SHP77 treated with DMSO at 0.1 percent for 48 hours (cell line): ENCODE measurements around the gene USH1G.
"Not testable (repeated sequence)": the region's sequence is repeated elsewhere in the genome, so short reads cannot be mapped to it uniquely, and the experiment has no call there.

Experiments
- DNase-seq: peaks from one replicate; lab custom pipeline; 2025; lab: John Stamatoyannopoulos, UW

USH1G gene

DNA sequence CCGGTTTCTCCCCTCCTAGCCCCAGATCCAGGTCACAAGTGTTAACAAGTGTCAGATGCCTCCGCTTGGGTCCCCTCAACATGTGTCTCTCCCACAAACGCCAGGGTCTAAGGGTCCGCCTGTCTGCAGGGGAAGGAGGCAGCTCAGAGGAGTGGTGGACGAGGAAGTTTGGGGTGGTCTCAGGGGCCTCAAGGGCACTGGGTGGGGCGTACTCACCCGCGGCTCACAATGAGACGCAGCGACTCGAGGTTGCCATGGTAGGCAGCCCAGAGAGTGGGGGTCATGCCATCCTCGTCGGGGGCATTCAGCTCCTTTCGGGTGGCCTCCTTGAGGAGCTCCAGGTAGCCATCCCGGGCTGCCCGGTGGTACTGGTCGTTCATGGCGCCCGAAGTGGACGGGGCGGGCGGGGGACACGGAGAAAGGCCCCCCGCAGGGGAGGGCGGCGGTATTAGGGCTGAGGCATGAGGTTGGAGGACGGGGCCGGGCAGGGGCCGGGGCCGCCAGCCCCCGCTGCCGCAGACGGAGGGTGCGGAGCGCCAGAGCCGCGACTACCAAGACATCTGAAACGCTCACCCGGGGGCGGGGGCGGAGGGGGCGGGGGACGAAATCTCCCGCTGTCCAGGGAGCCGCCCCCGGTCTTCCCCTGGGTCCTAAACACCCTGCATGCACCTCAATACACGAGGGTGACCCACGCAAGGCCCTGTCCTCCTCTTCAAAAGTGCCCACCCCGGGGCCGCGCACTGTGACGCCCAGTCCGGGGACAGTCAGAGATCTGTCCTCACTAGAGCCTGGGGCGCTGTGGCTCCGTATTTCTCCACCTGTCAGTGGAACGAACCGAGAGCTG is at the start of gene USH1G:
TSS of gene USH1G (minus strand) at position 562 of the 844 bp plus-strand sequence. CDS start at position 380, 182 bp downstream.
- no peak for DNase-seq

DNA sequence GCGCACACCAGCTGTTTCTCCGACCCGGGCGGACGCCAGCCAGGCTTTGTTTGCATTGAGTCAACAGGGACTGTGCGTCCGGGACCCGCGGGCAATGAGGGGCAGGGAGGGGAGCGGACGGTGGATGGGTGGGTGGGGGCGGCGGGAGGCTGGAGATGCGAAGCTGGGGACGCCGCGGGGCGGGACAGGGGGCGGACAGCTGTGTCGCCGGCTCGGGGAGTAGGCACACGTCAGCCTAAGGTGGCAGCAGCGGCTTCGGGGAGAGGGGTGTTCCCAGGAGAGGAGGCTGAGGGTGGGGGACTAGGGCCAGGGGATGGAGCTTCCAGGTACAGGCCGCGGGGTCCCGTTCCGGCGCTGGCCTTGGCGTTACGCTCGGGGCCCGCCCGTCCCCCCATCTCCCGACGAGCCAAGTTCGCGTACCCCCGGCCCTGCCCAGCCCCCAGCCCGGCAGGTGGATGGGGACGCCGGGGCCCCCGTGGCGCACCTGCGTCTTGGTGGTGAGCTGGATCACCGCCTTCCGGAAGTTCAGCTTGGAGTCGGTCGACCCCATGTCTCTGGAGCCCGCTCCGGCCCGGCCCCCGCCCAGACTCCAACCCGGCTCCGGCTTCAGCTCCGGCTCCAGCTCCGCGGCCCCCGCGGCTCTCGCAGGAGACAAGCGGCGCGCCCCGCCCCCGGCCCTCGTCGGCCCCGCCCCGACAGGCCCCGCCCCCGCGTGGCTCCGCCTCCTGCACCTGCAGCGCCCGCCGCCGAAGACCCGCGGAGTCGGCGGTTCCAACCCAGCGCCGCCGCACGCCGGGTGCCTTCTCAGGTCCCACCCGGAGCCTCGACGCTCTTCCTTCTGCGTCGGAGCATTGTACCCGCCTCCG is 49.3 kb upstream of the USH1G start, which contains the start of gene HID1:
TSS of gene HID1 (minus strand) at position 653 of the 866 bp plus-strand sequence. CDS start at position 550, 103 bp downstream.
- DNase-seq = peak; percentile 52

GRCh38 chr17:74971842-74972106 is 48.7 kb upstream of the USH1G start:
- DNase-seq = no peak

DNA sequence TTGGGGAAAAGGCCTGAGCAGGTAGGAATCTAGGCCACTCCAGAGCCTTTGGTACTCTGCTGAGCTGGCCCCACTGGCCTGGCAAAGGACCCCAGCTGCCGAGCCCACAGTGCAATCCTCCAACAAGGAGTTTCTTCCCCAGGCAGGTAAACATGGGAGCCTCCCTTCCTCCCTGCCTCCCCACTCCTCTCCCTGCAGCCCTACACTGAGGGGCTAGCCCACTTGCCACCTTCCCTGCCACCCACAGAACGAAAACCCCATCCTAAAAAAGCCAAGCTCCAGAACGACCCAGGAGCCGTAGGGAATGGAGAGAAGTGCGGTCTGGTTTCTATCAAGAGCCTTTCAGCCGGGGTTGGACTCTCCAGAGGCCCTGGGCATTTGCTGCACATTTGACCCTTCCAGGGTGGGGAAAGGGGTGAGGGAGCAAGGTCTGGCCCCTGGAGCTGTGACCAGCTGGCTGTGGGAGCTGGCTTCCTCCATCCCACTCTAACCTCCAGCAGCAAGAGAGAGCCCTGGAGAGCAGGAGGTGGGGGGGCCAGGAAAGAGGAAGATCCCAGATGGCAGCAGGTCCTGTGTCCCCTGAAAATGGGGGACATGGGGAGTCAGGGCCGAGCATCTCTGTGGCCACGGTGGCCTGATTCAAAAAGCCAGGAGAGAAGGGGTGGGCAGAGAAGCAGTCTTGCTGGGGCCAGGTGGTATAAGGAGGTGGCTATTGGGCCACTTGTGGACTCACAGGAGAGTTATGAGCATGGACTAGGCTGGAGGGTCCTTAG is 48.2 kb upstream of the USH1G start:
- no peak for DNase-seq

DNA sequence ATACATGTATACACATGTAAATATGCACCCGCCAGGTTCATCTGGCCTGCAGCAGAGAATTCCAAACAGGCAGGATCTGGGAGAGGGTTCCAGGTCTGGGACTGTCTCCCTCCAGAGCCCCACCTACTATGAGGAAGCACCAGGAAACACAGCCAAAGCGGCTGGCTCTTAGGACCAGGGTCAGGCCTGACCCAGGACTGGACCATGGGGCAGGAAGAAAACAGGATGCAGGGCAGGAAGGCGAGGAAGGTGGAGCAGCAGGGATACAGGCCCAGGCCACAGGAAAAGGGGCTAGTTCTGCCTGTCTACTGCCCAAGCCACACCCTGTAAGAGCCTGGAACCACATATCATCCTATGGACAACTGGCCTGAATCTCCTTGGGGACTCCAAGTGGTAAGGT is 47.3 kb upstream of the USH1G start:
- DNase-seq = no peak

DNA sequence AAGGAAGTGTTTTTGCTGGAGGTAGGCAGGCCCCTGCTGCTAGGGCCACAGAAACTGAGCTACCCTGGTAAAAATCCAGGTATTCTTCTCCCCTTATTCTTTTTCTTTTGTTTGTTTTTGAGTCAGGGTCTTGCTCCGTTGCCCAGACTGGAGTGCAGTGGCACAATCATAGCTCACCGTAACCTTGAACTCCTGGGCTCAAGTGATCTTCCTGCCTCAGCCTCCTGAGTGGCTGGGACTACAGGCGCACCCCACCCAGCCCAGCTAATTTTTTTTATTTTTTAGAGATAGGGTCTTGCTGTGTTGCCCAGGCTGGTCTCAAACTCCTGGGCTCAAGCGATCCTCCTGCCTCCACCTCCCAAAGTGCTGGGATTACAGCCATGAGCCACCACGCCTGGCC is 46.4 kb upstream of the USH1G start:
- not testable (repeated sequence) for DNase-seq

DNA sequence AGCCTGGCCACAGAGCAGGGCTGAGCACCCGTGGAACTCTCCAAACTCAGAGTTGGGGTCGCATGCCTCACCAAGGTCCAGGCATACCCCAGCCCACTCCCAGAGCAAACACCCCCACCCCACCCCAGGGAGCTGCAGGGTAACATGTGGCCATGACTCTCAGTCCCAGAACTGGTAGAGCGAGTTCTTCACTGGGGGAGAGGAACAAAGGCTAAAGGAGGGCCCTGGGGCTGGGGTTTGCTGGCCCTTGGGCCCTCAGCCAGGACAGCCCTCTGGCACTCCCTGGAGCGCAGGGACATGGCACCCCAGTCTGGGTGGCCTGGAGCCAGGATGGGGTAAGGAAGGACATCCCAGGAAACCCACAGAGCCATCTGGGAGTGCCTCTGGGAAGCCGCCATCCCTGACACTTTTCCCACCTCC is 45.3 kb upstream of the USH1G start:
- no peak for DNase-seq

- DNase-seq = no peak
These were observed 42.0 kb upstream of the USH1G start for GRCh38 chr17:74964988-74965622.

DNA sequence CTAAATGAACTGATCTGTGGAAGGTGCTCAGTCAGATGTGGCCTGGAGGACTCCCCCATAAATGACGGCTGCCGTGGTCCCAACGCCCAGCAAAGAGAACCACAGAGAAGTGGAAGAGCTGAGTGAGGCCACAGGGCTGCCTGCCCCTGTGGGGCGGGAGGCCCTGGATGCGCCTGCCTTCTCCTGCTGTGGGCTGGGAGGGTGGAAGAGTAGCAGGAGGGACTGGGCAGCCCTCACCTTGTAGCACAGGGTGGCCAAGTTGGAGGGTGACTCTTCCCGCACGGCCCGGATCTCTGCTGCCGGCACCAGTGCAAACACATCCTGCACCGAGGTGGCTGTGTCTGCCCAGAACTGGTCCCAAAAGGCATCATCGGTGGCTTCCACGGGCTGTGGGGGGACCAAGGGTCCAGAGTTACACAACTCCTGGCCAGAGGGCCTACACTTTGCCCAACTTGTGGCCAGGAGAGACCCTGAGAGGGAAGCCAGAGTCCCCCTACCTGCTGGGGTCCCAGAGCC is 41.2 kb upstream of the USH1G start:
- DNase-seq = no peak

DNA sequence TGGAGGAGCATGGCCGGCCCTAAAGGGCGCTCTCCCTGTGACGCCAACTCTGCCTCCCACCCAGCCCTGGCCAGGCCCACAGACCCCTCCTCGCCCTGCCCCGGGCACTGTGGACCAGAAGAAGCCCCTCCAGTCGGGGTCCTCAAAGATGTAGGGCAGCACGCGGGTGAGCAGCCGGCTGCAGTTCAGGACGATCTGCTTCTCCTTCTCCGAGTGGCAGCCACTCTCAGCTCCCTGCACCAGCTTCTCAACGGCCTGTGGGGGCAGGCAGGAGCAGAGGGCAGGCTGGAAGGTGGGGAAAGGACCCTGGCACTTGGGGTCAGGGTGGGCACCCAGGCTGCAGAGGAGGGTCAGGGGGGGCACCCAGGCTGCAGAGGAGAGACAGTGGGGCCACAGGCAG is 40.6 kb upstream of the USH1G start:
- no peak for DNase-seq

- no peak for DNase-seq
These were observed 39.8 kb upstream of the USH1G start for GRCh38 chr17:74962622-74963394.

DNA sequence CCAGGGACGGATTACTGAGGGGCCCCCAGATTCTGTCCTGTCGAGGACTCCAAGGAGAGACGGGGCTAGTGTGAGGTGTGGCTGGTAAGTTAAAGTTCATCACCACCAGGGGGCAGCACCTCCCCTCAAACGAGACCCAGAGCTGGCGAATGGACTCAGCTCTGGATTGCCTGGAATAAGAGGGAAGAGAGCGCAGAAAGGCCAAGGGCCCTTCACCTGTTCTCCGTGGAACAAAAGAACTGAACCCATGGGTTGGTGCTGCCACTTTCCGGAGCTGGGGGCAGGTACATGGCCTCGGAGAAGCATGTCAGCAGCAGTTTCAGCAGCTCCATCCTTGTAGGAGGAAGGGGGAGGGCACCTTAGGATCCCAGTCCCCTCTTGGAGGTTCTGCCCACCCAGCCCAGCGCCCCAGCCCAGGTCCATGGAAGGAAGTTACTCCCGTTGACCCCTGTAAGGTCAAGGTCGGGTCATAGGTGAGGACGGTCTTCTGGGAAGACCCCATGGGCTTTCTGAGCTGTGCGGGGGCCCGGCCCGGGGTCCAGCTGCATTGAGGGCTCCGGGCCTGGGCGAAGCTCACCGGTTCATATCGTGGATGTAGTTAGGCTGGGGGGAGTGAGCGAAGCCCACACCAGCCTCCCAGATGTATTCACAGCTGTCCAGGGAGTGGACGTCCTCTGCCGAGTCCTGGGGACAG is 38.7 kb upstream of the USH1G start:
- peak; percentile 69 for DNase-seq

GRCh38 chr17:74960570-74961342 is 37.7 kb upstream of the USH1G start:
- no peak for DNase-seq

DNA sequence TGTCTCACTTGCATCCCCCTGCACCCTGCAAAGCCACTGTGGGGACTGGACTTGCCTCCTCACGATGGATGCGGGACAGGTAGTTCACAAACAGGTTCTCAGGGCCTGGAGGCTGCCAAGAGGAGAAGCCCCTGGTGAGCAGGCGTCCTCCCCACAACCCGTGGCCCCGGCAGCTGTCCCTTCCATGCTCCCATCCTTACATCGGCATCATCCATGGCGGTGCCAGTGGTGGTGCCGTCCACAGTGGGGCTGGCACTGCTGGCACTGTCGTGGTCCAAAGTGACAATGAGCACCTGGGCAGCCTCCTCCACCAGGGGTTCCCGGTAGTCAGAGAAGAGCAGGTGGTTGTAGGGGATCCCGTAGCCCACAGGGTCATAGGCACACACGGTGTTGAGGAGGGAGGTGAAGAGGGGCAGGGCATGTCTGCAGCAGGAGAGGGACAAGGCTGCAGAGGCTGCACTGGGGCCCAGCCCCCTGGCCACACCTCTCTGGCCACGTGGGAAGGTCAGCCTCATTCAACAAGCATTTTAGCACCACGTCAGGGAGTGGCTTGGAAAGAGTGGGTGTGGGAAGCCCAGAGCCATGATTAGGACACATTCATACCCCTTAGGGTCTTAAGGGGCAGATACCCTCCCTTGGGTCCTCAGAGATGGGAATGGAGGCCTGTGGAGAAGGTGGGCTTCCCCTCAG is 36.9 kb upstream of the USH1G start:
- DNase-seq = no peak

- DNase-seq = peak; percentile 27
These were observed 35.1 kb upstream of the USH1G start for GRCh38 chr17:74957935-74958740.

DNA sequence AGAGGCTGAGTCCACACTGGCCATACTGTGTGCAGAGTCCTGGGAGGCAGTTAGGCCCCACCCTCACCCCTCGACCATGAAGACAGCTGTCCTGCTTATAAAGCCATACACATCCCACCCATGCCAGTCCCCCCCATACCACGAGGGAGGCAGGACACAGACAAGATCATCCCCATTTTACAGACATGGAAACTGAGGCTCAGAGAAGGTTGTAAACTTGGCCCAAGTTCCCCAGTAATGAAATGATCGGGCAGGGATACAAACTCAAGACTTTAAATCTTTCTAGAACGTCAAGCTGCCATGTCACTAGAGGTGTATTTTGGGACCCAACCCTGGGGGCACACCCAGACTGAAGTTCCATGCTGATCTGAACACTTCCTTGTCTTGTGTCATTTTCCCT is 33.0 kb upstream of the USH1G start:
- no peak for DNase-seq

- no peak for DNase-seq
These were observed 31.8 kb upstream of the USH1G start for GRCh38 chr17:74954665-74955421.
